Stomach (tissue), 9 donors: ENCODE measurements around the gene TOMM40L. TPM values are rescaled to one million over a fixed set of nuclear protein-coding genes. Genes with fewer than 3 reads are reported as not detected.
A peak's percentile ranks its signal among the peaks of the same experiment; 100 is the strongest.

ENCODE experiments used
- DNase-seq, 2 donors: peaks; one replicate each; pipeline versions ENCODE4 v3.0.0 to v3.0.0-alpha.2; 2013 to 2019
- H3K27ac ChIP-seq, 5 donors: fragments of 200-600 bp in 4 of 5; sonication (generic) in 4 of 5; one replicate each; pipeline ENCODE4 v1.5.1; 2013 to 2019; ENCODE audit warnings: mild to moderate bottlenecking in 1 of 5, moderate library complexity in 1 of 5
- H3K27me3 ChIP-seq, 3 donors: fragments of 200-600 bp; sonication (generic); one replicate each; pipeline ENCODE4 v1.5.1; 2017 to 2019; ENCODE audit warnings: mixed run types in 1 of 3
- H3K36me3 ChIP-seq, 4 donors: fragments of 200-600 bp; sonication (generic); 1 replicate in 3 of 4; 2 replicates in 1 of 4; pipeline ENCODE4 v1.5.1; 2016 to 2019
- H3K4me1 ChIP-seq, 4 donors: fragments of 200-600 bp; sonication (generic); one replicate each; pipeline ENCODE4 v1.5.1; 2016 to 2019
- H3K4me3 ChIP-seq, 4 donors: fragments of 200-600 bp; sonication (generic) in 3 of 4; one replicate each; pipeline ENCODE4 v1.5.1; 2016 to 2019; ENCODE audit warnings: mild to moderate bottlenecking in 1 of 4
- H3K9me3 ChIP-seq, 4 donors: fragments of 200-600 bp; sonication (generic); one replicate each; pipeline ENCODE4 v1.5.1; 2016 to 2019
- CTCF ChIP-seq, 7 experiments: fragments of 450-650 bp in 4 of 7; fragments of 200-600 bp in 3 of 7; sonication (generic) in 3 of 7; IDR thresholded peaks; one replicate each; pipeline ENCODE4 v1.5.1; 2016 to 2019; ENCODE audit warnings: antibody characterized with exemption in 7 of 7, control low read depth in 2 of 7, mild to moderate bottlenecking in 1 of 7
- EP300 ChIP-seq: sonication (generic); formaldehyde crosslinking; IDR thresholded peaks from one replicate; pipeline ENCODE4 v1.6.1; 2017; ENCODE audit warnings: antibody characterized with exemption
- POLR2A ChIP-seq, 4 donors: fragments of 450-650 bp; IDR thresholded peaks; one replicate each; pipeline ENCODE4 v1.6.1; 2016; ENCODE audit warnings: antibody characterized with exemption in 4 of 4, control low read depth in 2 of 4, mild to moderate bottlenecking in 1 of 4, moderate library complexity in 1 of 4
- POLR2AphosphoS5 ChIP-seq, 3 donors: sonication (generic); formaldehyde crosslinking; IDR thresholded peaks; one replicate each; pipeline ENCODE4 v1.6.1; 2016; ENCODE audit warnings: antibody characterized with exemption in 3 of 3
- WGBS, 5 donors: extraction: QIAGEN DNeasy Blood & Tissue Kit in 3 of 5; methylation state at CpG; one replicate each; pipeline versions ENCODE4 v1.1.5 to v1.1.7; 2013 to 2018; 5-methylcytosine and 5-hydroxymethylcytosine counted together
- intact Hi-C: fragments of 100-400 bp; cut with DNase I; formaldehyde crosslinking; loops from one replicate; pipeline ENCODE4 v1.15.1; 2023; ENCODE audit warnings: low total_unique reads
- polyA plus RNA-seq, 3 donors: library from polyadenylated mRNA; stranded (reverse); fragments of 200-250 nt; gene quantifications; one replicate each; pipeline ENCODE4 v1.2.3, GENCODE V29; 2013
- total RNA-seq, 5 donors: library from RNA; depleted of rRNA; stranded (reverse); fragments of >200 nt; gene quantifications; one replicate each; pipeline versions ENCODE4 v1.1.0 to v1.2.3, GENCODE V29; 2014 to 2016
- donor health status: healthy with polysubstance abuse.
- donor health status: Bipolar disorder and iron deficiency.
- donor health status: healthy.

Gene TOMM40L
- total and polyA plus RNA-seq, 8 donors: 0.58 to 9.9 (median 7.0) TPM

GRCh38 chr1:161226759-161227158 is 899 bp downstream of the TOMM40L start:
- Histone ChIP-seq H3K4me3 (peak overlapping the region; percentile 65 to 83 (median 78)), H3K27me3 (no peaks in the 10 kb centered on the region), H3K36me3 (peaks cover 20 to 37% (median 29%) of the 10 kb centered on the region in 4 donors), H3K9me3 (no peaks in the 10 kb centered on the region), H3K4me1 (peaks cover 16 to 42% (median 29%) of the 10 kb centered on the region in 4 donors), H3K27ac (peak overlapping the region in 4 of 5 donors; percentile 15 to 84 (median 80))
- intact Hi-C loops: loop anchor here (5.0 kb wide), 1 partner anchor 156 kb away; no protein-coding TSS in a partner anchor
- no peak for DNase-seq
- 39 to 72% (median 61%) methylated on average over 3 of the region's 3 CpGs for WGBS, 5 donors
- TF ChIP-seq CTCF (IDR thresholded peaks at IDR 0.05): no peak
- TF ChIP-seq EP300: no peak
- TF ChIP-seq POLR2AphosphoS5 (IDR thresholded peaks at IDR 0.05): no peak
- no peak for TF ChIP-seq POLR2A (IDR thresholded peaks at IDR 0.05)

GRCh38 chr1:161227196-161227871 is 1.5 kb downstream of the TOMM40L start:
- 36 to 46% (median 41%) methylated on average over 11 of the region's 11 CpGs for WGBS, 5 donors
- H3K9me3 ChIP-seq: no peaks in the 10 kb centered on the region
- H3K4me1 ChIP-seq: peaks cover 16 to 42% (median 29%) of the 10 kb centered on the region in 4 donors
- H3K27ac ChIP-seq: peak overlapping the region in 3 of 5 donors; percentile 15 to 84 (median 79)
- TF ChIP-seq CTCF (IDR thresholded peaks at IDR 0.05) (peak in 5 of 7 experiments; percentile 75 to 95 (median 90)), POLR2A (IDR thresholded peaks at IDR 0.05) (no peak), EP300 (no peak), POLR2AphosphoS5 (IDR thresholded peaks at IDR 0.05) (no peak)
- peaks cover 20 to 37% (median 29%) of the 10 kb centered on the region in 4 donors for H3K36me3 ChIP-seq
- peak overlapping the region in 3 of 4 donors; percentile 13 to 82 (median 75) for H3K4me3 ChIP-seq
- H3K27me3 ChIP-seq: no peaks in the 10 kb centered on the region
- peak; percentile 88 to 91 for DNase-seq
- intact Hi-C loops: loop anchor here (5.0 kb wide), 1 partner anchor 155 kb away; no protein-coding TSS in a partner anchor

GRCh38 chr1:161228032-161228431 is 2.2 kb downstream of the TOMM40L start:
- peaks cover 16 to 42% (median 29%) of the 10 kb centered on the region in 4 donors for H3K4me1 ChIP-seq
- TF ChIP-seq CTCF (IDR thresholded peaks at IDR 0.05) (no peak), EP300 (no peak), POLR2A (IDR thresholded peaks at IDR 0.05) (no peak), POLR2AphosphoS5 (IDR thresholded peaks at IDR 0.05) (no peak)
- no peaks in the 10 kb centered on the region for H3K27me3 ChIP-seq
- WGBS, 5 donors: 83 to 98% (median 93%) methylated on average over 6 to 7 of the region's 7 CpGs
- peak overlapping the region in 2 of 5 donors; percentile 15 to 79 for H3K27ac ChIP-seq
- DNase-seq: no peak
- H3K36me3 ChIP-seq: peaks cover 20 to 37% (median 29%) of the 10 kb centered on the region in 4 donors
- no peaks in the 10 kb centered on the region for H3K9me3 ChIP-seq
- peak overlapping the region in 2 of 4 donors; percentile 75 to 82 for H3K4me3 ChIP-seq
- intact Hi-C loops: loop anchor here (5.0 kb wide), 1 partner anchor 154 kb away; no protein-coding TSS in a partner anchor

GRCh38 chr1:161229896-161230295 is 4.0 kb downstream of the TOMM40L start:
- Histone ChIP-seq H3K4me1 (peaks cover 16 to 31% (median 29%) of the 10 kb centered on the region in 4 donors), H3K27ac (no peak overlapping the region), H3K4me3 (no peak overlapping the region), H3K27me3 (no peaks in the 10 kb centered on the region), H3K9me3 (no peaks in the 10 kb centered on the region), H3K36me3 (peaks cover 20 to 37% (median 29%) of the 10 kb centered on the region in 4 donors)
- TF ChIP-seq EP300 (no peak), CTCF (IDR thresholded peaks at IDR 0.05) (no peak), POLR2A (IDR thresholded peaks at IDR 0.05) (no peak), POLR2AphosphoS5 (IDR thresholded peaks at IDR 0.05) (no peak)
- 50 to 76% (median 62%) methylated on average over 3 of the region's 3 CpGs for WGBS, 5 donors
- intact Hi-C loops: loop anchor here (5.0 kb wide), 1 partner anchor 152 kb away; no protein-coding TSS in a partner anchor
- DNase-seq: no peak
